Kidney (tissue), 14 donors: Measurements from ENCODE around the gene KIF26B. TPM values are rescaled to one million over a fixed set of nuclear protein-coding genes. Genes with fewer than 3 reads are reported as not detected.

Source experiments
- DNase-seq, 5 donors: peaks; one replicate each; pipeline ENCODE4 v3.0.0-alpha.2; 2013 to 2020
- FAIRE-seq: peaks from 2 replicates; lab custom pipeline; 2012; peaks lifted over from hg19 to GRCh38; lab: Jason Lieb, UNC
- H3K27ac ChIP-seq, 2 donors: one replicate each; pipeline ENCODE4 v1.7.0; 2013; ENCODE audit warnings: low read depth in 2 of 2, low read length in 2 of 2, inconsistent platforms in 1 of 2
- H3K27me3 ChIP-seq: one replicate; pipeline ENCODE4 v1.7.1; 2013; ENCODE audit warnings: low read length, inconsistent platforms; ENCODE audit not compliant: control insufficient read depth, insufficient read depth
- H3K36me3 ChIP-seq, 3 donors: one replicate each; pipeline versions ENCODE4 v1.7.0 to v1.7.1; 2013; ENCODE audit warnings: low read length in 3 of 3, control low read depth in 1 of 3, inconsistent platforms in 1 of 3; ENCODE audit not compliant: insufficient read depth in 3 of 3, control insufficient read depth in 2 of 3
- H3K4me1 ChIP-seq, 3 donors: one replicate each; pipeline versions ENCODE4 v1.7.0 to v1.7.1; 2013; ENCODE audit warnings: low read length in 3 of 3, inconsistent platforms in 1 of 3, low read depth in 1 of 3; ENCODE audit not compliant: control insufficient read depth in 2 of 3, insufficient read depth in 2 of 3
- H3K4me3 ChIP-seq, 3 donors: one replicate each; pipeline versions ENCODE4 v1.7.0 to v1.8.1; 2013; ENCODE audit warnings: low read length in 3 of 3, control low read depth in 1 of 3, inconsistent platforms in 1 of 3
- H3K9ac ChIP-seq, 3 donors: one replicate each; pipeline versions ENCODE4 v1.7.0 to v1.7.1; 2013; ENCODE audit warnings: low read length in 3 of 3, control low read depth in 1 of 3, inconsistent platforms in 1 of 3
- H3K9me3 ChIP-seq, 3 donors: one replicate each; pipeline versions ENCODE4 v1.7.0 to v1.7.1; 2013; ENCODE audit warnings: low read length in 3 of 3, control low read depth in 1 of 3, inconsistent platforms in 1 of 3; ENCODE audit not compliant: control insufficient read depth in 2 of 3, insufficient read depth in 1 of 3
- CTCF ChIP-seq: IDR thresholded peaks from 3 replicates; pipeline ENCODE4 v1.5.1; 2012; ENCODE audit warnings: mild to moderate bottlenecking, moderate library complexity, borderline replicate concordance; ENCODE audit not compliant: insufficient read depth; ENCODE audit errors: extremely low read depth
- intact Hi-C: fragments of 100-400 bp; cut with DNase I; formaldehyde crosslinking; loops from one replicate; pipeline ENCODE4 v1.11.1; 2022
- polyA plus RNA-seq: library from polyadenylated mRNA; stranded (reverse); fragments of 350-450 nt; fragmentation: Illumina TruSeq; extraction: RNeasy Lipid Tissue Mini Kit (QIAGEN cat#74804); gene quantifications from one replicate; pipeline ENCODE4 v1.2.3, GENCODE V29; 2014; ENCODE audit warnings: low read depth, low replicate concordance; ENCODE audit not compliant: insufficient read depth
- total RNA-seq: library from RNA; stranded (reverse); fragmentation: NEBNext Ultra II Directional; extraction: Animal tissue kit (Norgen Biotek cat#: 25700); gene quantifications from one replicate; pipeline ENCODE4 v1.2.1, GENCODE V29; 2021
- donor health status: control.
- donor health status: control.
- donor health status: control.
- donor health status: control.
- donor health status: control.
- donor health status: DM: yes; HTN: yes; CAD: no.
- donor health status: Normal renal cell carcinoma (clear cell type).

The KIF26B gene
- total and polyA plus RNA-seq, 2 donors from 2014 or later: 0.52 to 10.7 TPM

- no peak overlapping the region for H3K9ac ChIP-seq
- H3K4me3 ChIP-seq: no peak overlapping the region
- no peak for FAIRE-seq
- intact Hi-C loops: no loop called here
- H3K27ac ChIP-seq: no peak overlapping the region
- H3K9me3 ChIP-seq: no peaks in the 10 kb centered on the region
- TF ChIP-seq CTCF: no peak
- peak in 4 of 5 donors; percentile 56 to 89 (median 80) for DNase-seq
- no peaks in the 10 kb centered on the region for H3K27me3 ChIP-seq
- H3K4me1 ChIP-seq: peaks cover 7 to 16% (median 8%) of the 10 kb centered on the region in 3 donors
- no peaks in the 10 kb centered on the region for H3K36me3 ChIP-seq
Observed at GRCh38 chr1:245261786-245262185, 107.0 kb downstream of the KIF26B start.

- Histone ChIP-seq H3K9ac (no peak overlapping the region), H3K36me3 (no peaks in the 10 kb centered on the region), H3K4me1 (peaks cover 7 to 14% (median 8%) of the 10 kb centered on the region in 3 donors), H3K9me3 (no peaks in the 10 kb centered on the region), H3K27ac (no peak overlapping the region), H3K27me3 (no peaks in the 10 kb centered on the region), H3K4me3 (no peak overlapping the region)
- DNase-seq (no peak), FAIRE-seq (no peak)
- intact Hi-C loops: no loop called here
- TF ChIP-seq CTCF: no peak
Observed at GRCh38 chr1:245263529-245264095, 108.8 kb downstream of the KIF26B start.

- no peaks in the 10 kb centered on the region for H3K27me3 ChIP-seq
- no peaks in the 10 kb centered on the region for H3K36me3 ChIP-seq
- no peak overlapping the region for H3K27ac ChIP-seq
- FAIRE-seq (no peak), DNase-seq (no peak)
- intact Hi-C loops: no loop called here
- H3K4me3 ChIP-seq: no peak overlapping the region
- no peak for TF ChIP-seq CTCF
- H3K4me1 ChIP-seq: peaks cover 2 to 13% (median 8%) of the 10 kb centered on the region in 3 donors
- no peaks in the 10 kb centered on the region for H3K9me3 ChIP-seq
- no peak overlapping the region for H3K9ac ChIP-seq
Observed at GRCh38 chr1:245264226-245264625, 109.4 kb downstream of the KIF26B start.

- H3K4me3 ChIP-seq: no peak overlapping the region
- no peak overlapping the region for H3K27ac ChIP-seq
- peaks cover 0 to 3% (median 0%) of the 10 kb centered on the region in 3 donors for H3K9me3 ChIP-seq
- no peak for TF ChIP-seq CTCF
- H3K4me1 ChIP-seq: peaks cover 0 to 3% (median 0%) of the 10 kb centered on the region in 3 donors
- no peaks in the 10 kb centered on the region for H3K36me3 ChIP-seq
- no peak overlapping the region for H3K9ac ChIP-seq
- FAIRE-seq (no peak), DNase-seq (no peak)
- no peaks in the 10 kb centered on the region for H3K27me3 ChIP-seq
- intact Hi-C loops: no loop called here
Observed at GRCh38 chr1:245266105-245266504, 111.3 kb downstream of the KIF26B start.
